Hematopoietic multipotent progenitor cell treated with erythropoietin and hydrocortisone succinate and interleukin-3 and kit ligand, for 4 days (in vitro differentiated cells): ENCODE data around the gene WASF2.
"Not testable (repeated sequence)": the region's sequence is repeated elsewhere in the genome, so short reads cannot be mapped to it uniquely, and the experiment has no call there.

ENCODE experiments used
- DNase-seq: peaks from one replicate; pipeline ENCODE4 v3.0.0-alpha.2; 2015

The WASF2 gene

GRCh38 chr1:27414091-27414490 lies 75.9 kb downstream of the WASF2 start:
- DNase-seq = no peak

- DNase-seq = peak; percentile 57
Measured at GRCh38 chr1:27413004-27413403, 77.0 kb downstream of the WASF2 start.

- DNase-seq = no peak
Measured at GRCh38 chr1:27412502-27412901, 77.5 kb downstream of the WASF2 start.

DNA sequence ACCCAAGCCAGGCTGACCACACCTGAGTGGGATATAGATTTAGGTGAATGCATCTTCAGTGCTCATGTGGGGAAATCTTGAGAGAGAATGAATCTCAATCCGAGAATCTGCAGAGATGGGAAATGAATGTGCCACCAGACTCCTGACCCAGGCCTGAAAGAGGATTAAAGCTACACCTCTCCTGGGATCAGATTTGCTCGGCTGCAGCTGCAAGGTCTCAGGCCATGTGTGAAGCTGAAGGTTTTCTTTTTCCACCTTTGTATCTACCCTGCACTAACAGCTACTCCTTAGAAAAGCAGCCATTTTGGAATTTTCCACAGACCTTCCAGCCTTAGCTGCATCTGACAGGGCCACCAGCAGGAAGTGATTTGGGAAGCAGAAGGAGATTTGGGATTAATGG lies 79.3 kb downstream of the WASF2 start:
- no peak for DNase-seq

GRCh38 chr1:27409669-27410068 lies 80.3 kb downstream of the WASF2 start:
- no peak for DNase-seq

DNA sequence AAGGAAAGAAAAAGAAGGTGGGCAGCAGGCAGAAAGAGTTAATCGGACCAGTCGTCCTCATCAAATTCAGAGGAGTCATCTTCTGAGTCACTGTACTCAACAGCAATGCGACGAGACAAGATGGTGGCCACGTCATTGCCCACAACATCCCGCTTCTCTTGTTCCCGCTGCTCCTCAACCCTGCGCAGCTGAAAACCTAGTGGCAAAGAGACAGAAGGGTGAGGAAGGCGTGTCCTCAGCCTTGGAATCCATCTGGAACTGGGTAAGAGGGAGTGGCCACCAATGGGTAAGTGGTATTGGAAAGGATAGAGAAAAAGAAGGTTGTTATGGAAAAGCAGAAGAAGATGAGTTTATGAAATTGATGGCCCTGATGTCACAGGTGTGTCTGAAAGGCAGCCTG lies 81.8 kb downstream of the WASF2 start:
- no peak for DNase-seq

DNA sequence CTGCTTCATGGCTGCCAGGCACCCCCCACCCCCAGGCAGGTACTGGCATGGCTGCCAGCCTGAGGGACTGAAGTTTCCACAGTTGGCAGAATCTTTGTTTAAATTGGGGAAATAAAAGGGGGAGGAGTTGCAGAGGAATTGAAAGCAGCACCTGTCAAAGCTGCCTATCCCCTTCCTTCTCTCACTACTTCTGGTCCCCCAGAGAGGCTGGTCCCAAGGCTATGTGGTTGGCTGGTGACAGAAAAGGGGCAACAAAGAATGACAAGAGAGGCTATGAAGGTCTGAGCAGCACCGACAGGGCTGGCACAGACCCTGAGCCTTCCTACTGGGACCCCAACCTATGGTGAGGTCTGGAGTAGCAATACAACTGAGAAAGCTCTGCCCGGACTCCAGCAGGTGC lies 83.2 kb downstream of the WASF2 start:
- DNase-seq = not testable (repeated sequence)

- no peak for DNase-seq
Measured at GRCh38 chr1:27406362-27406680, 83.6 kb downstream of the WASF2 start.

- DNase-seq = not testable (repeated sequence)
Measured at GRCh38 chr1:27405598-27406361, 84.2 kb downstream of the WASF2 start.

DNA sequence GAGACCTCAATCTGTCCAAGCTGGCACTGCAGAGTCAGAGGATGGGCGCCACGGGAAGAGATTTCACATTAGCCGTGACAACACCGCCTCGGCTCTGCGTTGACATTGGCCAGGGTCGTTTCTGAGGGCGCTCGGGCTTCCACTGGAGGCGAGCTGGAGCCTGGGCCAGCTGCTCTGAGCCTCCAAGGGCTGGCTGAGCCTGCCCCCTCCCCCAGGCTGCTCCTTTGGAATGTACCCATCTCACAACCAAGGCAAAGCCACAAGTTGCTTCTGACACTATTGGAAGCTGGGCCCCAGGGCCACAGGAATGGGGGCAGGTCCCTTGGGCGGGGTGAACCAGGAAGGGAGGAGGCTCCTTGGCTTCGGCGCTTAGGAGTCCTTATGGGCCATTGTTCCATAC lies 84.9 kb downstream of the WASF2 start:
- DNase-seq = no peak

DNA sequence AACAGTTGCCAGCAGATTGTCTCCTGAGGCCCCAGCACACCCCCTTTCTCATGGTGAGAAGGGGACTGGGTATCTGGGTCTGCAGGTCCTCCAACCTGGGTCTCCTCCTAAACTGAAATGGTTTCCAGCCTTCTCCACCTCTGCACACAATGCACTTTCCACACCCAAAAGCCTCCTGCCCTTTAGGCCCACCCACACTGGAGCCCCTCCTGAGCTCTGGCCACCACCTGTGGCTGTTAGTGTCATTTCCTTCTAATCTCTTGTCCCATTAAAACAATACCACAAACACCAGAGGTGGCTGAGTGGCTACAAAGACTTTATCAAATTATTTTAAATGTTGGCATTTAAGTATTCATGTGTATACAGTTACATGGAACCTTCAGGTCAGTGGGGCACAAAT lies 86.0 kb downstream of the WASF2 start:
- DNase-seq = peak; percentile 37

DNA sequence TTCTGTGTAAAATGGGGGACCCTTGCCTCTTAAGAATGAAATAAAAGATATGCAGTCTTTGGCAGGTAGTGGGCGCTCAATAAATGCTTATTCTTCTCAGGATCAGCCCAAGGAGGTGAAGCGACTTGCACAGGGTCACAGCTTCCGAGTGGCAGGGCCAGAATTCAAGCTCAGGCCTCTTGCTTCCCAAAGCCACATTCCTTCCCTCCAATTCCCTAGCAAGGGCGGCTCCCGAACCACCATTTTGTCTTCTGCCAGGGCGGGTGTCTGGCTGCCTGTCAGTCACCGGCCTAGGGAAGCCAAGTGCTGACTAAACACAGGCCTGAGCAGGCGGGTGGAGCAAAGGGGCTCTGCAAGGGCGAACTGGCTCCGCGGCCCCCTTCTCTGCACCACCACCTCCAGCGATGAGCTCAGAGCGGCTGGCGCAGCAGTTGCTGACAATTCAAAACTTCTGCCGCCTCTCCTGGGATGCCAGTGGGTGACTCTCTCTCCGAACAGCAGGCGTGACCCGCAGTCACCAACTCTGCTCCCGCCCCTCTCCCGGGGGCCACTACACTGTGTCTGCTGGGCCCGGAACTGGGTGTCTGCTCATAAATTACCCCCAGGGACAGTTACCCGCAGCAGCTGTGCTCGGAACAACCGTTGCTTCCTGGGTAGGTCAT lies 86.8 kb downstream of the WASF2 start:
- peak; percentile 83 for DNase-seq

- peak; percentile 85 for DNase-seq
Measured at GRCh38 chr1:27402349-27402754, 87.6 kb downstream of the WASF2 start.

- no peak for DNase-seq
Measured at GRCh38 chr1:27400963-27401341, 89.0 kb downstream of the WASF2 start.

- DNase-seq = no peak
Measured at GRCh38 chr1:27400082-27400962, 89.6 kb downstream of the WASF2 start.

DNA sequence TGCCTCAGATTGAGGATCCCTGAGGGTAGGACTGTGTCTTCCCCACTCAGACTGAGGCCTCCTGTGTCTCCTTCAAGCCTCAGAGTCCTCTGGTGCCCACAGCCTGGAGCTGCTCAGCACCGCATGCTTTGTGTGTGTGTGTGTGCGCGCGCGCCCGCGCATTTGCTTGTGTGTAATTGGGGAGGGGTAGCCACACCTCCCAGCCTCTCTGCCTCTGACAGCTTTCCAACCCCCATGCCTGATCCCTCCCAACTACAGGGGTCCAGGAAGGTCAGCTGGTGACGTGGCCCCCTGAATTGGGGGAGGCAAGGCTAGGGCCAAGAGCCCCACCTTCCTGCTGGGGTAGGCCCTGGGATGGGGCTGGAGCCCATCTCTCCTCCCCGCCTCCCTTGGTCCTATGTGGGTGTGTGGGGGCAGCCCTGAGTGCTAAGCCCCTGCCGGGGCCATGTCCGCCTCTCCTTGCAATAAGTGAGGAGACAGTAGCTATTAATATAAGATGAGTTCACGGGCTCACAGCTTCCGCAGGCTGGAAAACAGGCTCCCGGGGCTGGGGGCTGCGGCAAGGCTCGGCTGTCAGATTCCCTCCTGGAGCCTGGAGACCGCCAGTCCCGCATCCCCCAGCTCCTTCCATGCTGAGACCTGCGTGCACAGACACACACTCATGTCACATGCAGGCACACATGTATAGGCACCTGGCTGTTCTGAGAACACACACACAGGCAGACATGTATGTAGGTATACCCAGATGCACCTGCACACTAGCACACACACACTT lies 90.5 kb downstream of the WASF2 start:
- no peak for DNase-seq

- DNase-seq = no peak
Measured at GRCh38 chr1:27398405-27399149, 91.4 kb downstream of the WASF2 start.

GRCh38 chr1:27397749-27398148 lies 92.2 kb downstream of the WASF2 start:
- no peak for DNase-seq

DNA sequence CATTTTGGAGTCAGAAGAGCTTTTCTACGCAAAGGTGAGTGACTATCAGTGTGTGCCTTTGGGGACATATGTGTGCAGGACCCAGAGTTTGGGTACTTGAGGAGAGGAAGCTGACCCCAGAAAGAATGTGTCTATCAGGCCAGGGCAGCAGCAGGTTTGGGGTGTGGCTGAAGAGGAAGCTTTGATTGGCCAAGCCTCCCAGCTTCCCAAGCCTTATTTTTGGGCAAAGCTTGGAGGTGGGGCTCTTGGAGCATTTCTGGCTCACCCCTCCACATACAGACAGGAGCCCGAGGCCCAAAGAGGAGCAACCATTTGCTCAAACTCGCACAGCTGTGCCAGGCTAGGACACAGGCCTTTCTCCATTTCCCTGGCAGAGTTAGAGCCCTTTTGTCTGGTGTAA lies 92.9 kb downstream of the WASF2 start:
- no peak for DNase-seq

- DNase-seq = peak; percentile 87
Measured at GRCh38 chr1:27395441-27396195, 94.3 kb downstream of the WASF2 start.

- DNase-seq = no peak
Measured at GRCh38 chr1:27394925-27395324, 95.0 kb downstream of the WASF2 start.

GRCh38 chr1:27394282-27394658 lies 95.7 kb downstream of the WASF2 start:
- no peak for DNase-seq
